K562 (cell line): ENCODE results near the gene NDUFS3. TPM values are rescaled to one million over a fixed set of nuclear protein-coding genes. Genes with fewer than 3 reads are reported as not detected.

Source experiments
- EP400 ChIP-seq: fragments of 450-650 bp; IDR thresholded peaks from 2 replicates; pipeline ENCODE4 v1.6.1; 2017; ENCODE audit warnings: antibody characterized with exemption, mild to moderate bottlenecking, moderate library complexity
- JUND ChIP-seq, 2 experiments: IDR thresholded peaks; 2 replicates in 1 of 2; 3 replicates in 1 of 2; pipeline ENCODE4 v1.6.1; 2011; ENCODE audit warnings: borderline replicate concordance in 2 of 2, low read depth in 2 of 2, low read length in 2 of 2, improper control_type of control experiment in 1 of 2, missing biosample characterization in 1 of 2, missing genetic modification characterization in 1 of 2, missing genetic modification reagents in 1 of 2
- MAZ ChIP-seq, 2 experiments: fragments of 450-650 bp in 1 of 2; sonication (generic) in 1 of 2; formaldehyde crosslinking; IDR thresholded peaks in 1 of 2; conservative IDR thresholded peaks in 1 of 2; 2 replicates each; pipeline versions ENCODE4 v1.4.0 to v1.5.0; 2020; ENCODE audit warnings: mild to moderate bottlenecking in 1 of 2, missing genetic modification reagents in 1 of 2
- SPI1 ChIP-seq: IDR thresholded peaks from 2 replicates; pipeline ENCODE4 v1.6.1; 2011; ENCODE audit warnings: low read depth, low read length, control low read depth, borderline replicate concordance
- TAF1 ChIP-seq: IDR thresholded peaks from 2 replicates; pipeline ENCODE4 v1.6.1; 2011; ENCODE audit warnings: mild to moderate bottlenecking, low read length, moderate library complexity; ENCODE audit not compliant: insufficient read depth, control insufficient read depth, severe bottlenecking; ENCODE audit errors: extremely low read depth
- polyA plus RNA-seq, 8 experiments: library from polyadenylated mRNA; depleted of rRNA in 4 of 8; stranded (reverse) in 5 of 8; unstranded in 3 of 8; fragments of >200 nt; fragmentation: Nextera tagmentation in 2 of 8; fragmentation: Illumina TruSeq in 1 of 8; extraction: Ambion mirVana in 2 of 8; extraction: Trizol in 1 of 8; gene quantifications; 2 replicates each; pipeline versions ENCODE4 v1.2.1 to v1.2.3, GENCODE V29; 2011 to 2014; ENCODE audit warnings: inconsistent platforms in 1 of 8, missing spikeins in 1 of 8
- total RNA-seq, 7 experiments: library from RNA; depleted of rRNA in 6 of 7; stranded (reverse); fragments of >200 nt in 6 of 7; fragmentation: Illumina TruSeq in 2 of 7; extraction: Trizol in 2 of 7; gene quantifications; 2 replicates each; pipeline versions ENCODE4 v1.2.1 to v1.2.3, GENCODE V29; 2011 to 2021; ENCODE audit warnings: low replicate concordance in 1 of 7
- TF ChIP-seq, protein P1 (sequence below), 2 experiments: fragments of 450-650 bp in 1 of 2; IDR thresholded peaks; 2 replicates each; pipeline ENCODE4 v1.6.1; 2011 to 2017; ENCODE audit warnings: low read depth in 2 of 2, antibody characterized with exemption in 1 of 2, borderline replicate concordance in 1 of 2, low read length in 1 of 2, mild to moderate bottlenecking in 1 of 2, mixed read lengths in 1 of 2; ENCODE audit not compliant: control insufficient read depth in 1 of 2
- TF ChIP-seq, protein P2 (sequence below), 3 experiments: fragments of 200-800 bp in 1 of 3; sonication (Bioruptor generic) in 1 of 3; sonication (generic) in 1 of 3; formaldehyde crosslinking in 1 of 3; IDR thresholded peaks; 2 replicates each; pipeline versions ENCODE4 v1.6.1 to v1.8.0; 2016 to 2022; ENCODE audit warnings: mild to moderate bottlenecking in 2 of 3, missing compliant biosample characterization in 2 of 3, missing genetic modification characterization in 2 of 3, missing genetic modification reagents in 1 of 3
- TF ChIP-seq, protein P3 (sequence below), 3 experiments: IDR thresholded peaks in 2 of 3; conservative IDR thresholded peaks in 1 of 3; 2 replicates each; pipeline ENCODE4 v1.5.1; 2011 to 2012; ENCODE audit warnings: low read length in 3 of 3, mild to moderate bottlenecking in 3 of 3, control low read depth in 2 of 3, improper control_type of control experiment in 1 of 3, inconsistent platforms in 1 of 3, low read depth in 1 of 3, mixed read lengths in 1 of 3, moderate library complexity in 1 of 3; ENCODE audit not compliant: insufficient read depth in 2 of 3
- TF ChIP-seq, protein P4 (sequence below): sonication (generic); formaldehyde crosslinking; IDR thresholded peaks from 2 replicates; pipeline ENCODE4 v1.8.1; 2023; ENCODE audit warnings: mild to moderate bottlenecking, missing genetic modification reagents
- TF ChIP-seq, protein P5 (sequence below), 2 experiments: IDR thresholded peaks; 2 replicates each; pipeline ENCODE4 v1.6.1; 2012; ENCODE audit warnings: improper control_type of control experiment in 2 of 2, low read depth in 2 of 2, low read length in 2 of 2, borderline replicate concordance in 1 of 2

NDUFS3 gene
- total and polyA plus RNA-seq, 9 of the 15 experiments (the other 6 are each of a cell fraction or from before 2014, with no cell fraction given) = 38.7 to 341 (median 194) TPM

DNA sequence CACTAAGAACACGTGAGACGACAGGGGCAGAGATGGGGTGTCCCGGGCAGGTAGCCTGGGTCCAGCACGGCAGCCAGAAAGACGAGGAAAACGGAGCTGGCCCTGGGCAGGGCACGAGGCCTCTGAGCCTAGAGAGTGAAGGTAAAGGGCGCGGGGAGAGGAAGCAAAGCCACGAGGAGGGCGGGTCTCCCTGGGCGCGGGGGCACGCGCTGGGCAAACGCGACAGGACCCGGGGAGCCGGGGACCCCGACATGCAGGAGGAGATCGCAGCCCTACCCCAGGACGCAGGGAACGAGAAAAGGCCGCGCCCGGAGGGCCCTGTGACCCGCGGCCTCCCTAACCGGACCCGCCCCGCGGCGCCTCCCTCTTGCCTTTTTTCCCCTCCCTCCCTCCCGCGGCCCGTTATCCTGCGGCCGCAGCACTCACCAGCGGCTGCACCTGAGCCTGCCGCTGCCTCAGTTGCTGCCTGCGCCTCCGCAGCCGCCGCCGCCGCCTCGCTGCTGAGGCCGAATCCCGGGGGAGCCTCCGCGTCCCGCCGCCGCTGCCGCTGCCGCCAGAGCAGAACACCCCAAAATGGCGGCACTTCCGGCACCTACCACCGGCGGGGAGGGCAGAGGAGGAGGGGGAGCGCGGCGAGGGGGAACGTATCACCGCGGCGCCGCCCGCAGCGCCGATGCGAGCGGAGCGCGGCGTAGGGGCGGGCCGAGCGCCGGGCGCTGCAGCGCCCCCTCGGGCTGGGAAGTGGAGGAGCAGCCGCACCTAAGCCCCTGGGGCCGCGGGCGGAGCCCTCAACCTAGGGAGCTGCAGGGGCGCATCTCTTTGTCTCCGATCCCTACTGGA, 26.1 kb upstream of the NDUFS3 start, which contains the start of gene CELF1 (continued):
- TF ChIP-seq, protein P1, sequence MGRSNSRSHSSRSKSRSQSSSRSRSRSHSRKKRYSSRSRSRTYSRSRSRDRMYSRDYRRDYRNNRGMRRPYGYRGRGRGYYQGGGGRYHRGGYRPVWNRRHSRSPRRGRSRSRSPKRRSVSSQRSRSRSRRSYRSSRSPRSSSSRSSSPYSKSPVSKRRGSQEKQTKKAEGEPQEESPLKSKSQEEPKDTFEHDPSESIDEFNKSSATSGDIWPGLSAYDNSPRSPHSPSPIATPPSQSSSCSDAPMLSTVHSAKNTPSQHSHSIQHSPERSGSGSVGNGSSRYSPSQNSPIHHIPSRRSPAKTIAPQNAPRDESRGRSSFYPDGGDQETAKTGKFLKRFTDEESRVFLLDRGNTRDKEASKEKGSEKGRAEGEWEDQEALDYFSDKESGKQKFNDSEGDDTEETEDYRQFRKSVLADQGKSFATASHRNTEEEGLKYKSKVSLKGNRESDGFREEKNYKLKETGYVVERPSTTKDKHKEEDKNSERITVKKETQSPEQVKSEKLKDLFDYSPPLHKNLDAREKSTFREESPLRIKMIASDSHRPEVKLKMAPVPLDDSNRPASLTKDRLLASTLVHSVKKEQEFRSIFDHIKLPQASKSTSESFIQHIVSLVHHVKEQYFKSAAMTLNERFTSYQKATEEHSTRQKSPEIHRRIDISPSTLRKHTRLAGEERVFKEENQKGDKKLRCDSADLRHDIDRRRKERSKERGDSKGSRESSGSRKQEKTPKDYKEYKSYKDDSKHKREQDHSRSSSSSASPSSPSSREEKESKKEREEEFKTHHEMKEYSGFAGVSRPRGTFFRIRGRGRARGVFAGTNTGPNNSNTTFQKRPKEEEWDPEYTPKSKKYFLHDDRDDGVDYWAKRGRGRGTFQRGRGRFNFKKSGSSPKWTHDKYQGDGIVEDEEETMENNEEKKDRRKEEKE (IDR thresholded peaks at IDR 0.05; ENCODE audit: borderline replicate concordance in 1 of 2, control insufficient read depth in 1 of 2, low read depth in 2 of 2, low read length in 1 of 2) = 0 out of 4 replicates have a peak, but pooled peaks of 1 of the 2 experiments have one; percentile 56
- TF ChIP-seq, protein P2, sequence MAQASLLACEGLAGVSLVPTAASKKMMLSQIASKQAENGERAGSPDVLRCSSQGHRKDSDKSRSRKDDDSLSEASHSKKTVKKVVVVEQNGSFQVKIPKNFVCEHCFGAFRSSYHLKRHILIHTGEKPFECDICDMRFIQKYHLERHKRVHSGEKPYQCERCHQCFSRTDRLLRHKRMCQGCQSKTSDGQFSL (CRISPR knock-in tag; IDR thresholded peaks at IDR 0.05) = peak; percentile 53; the same call in 1 of the 2 replicates
- TF ChIP-seq, protein P2 (tag; IDR thresholded peaks at IDR 0.05) = no peak
- TF ChIP-seq MAZ (CRISPR knock-in tag; conservative IDR thresholded peaks at IDR 0.05 in 1 of 2, IDR thresholded peaks at IDR 0.05 in 1 of 2) = peak; percentile 100
- peak; percentile 78 for TF ChIP-seq TAF1
- TF ChIP-seq, protein P3, sequence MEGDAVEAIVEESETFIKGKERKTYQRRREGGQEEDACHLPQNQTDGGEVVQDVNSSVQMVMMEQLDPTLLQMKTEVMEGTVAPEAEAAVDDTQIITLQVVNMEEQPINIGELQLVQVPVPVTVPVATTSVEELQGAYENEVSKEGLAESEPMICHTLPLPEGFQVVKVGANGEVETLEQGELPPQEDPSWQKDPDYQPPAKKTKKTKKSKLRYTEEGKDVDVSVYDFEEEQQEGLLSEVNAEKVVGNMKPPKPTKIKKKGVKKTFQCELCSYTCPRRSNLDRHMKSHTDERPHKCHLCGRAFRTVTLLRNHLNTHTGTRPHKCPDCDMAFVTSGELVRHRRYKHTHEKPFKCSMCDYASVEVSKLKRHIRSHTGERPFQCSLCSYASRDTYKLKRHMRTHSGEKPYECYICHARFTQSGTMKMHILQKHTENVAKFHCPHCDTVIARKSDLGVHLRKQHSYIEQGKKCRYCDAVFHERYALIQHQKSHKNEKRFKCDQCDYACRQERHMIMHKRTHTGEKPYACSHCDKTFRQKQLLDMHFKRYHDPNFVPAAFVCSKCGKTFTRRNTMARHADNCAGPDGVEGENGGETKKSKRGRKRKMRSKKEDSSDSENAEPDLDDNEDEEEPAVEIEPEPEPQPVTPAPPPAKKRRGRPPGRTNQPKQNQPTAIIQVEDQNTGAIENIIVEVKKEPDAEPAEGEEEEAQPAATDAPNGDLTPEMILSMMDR (IDR thresholded peaks at IDR 0.05 in 2 of 3, conservative IDR thresholded peaks at IDR 0.05 in 1 of 3; ENCODE audit: insufficient read depth in 2 of 3, low read depth in 1 of 3, low read length in 3 of 3) = peak; percentile 80 to 93 (median 92)
- TF ChIP-seq, protein P4, sequence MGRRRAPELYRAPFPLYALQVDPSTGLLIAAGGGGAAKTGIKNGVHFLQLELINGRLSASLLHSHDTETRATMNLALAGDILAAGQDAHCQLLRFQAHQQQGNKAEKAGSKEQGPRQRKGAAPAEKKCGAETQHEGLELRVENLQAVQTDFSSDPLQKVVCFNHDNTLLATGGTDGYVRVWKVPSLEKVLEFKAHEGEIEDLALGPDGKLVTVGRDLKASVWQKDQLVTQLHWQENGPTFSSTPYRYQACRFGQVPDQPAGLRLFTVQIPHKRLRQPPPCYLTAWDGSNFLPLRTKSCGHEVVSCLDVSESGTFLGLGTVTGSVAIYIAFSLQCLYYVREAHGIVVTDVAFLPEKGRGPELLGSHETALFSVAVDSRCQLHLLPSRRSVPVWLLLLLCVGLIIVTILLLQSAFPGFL = no peak
- TF ChIP-seq, protein P5, sequence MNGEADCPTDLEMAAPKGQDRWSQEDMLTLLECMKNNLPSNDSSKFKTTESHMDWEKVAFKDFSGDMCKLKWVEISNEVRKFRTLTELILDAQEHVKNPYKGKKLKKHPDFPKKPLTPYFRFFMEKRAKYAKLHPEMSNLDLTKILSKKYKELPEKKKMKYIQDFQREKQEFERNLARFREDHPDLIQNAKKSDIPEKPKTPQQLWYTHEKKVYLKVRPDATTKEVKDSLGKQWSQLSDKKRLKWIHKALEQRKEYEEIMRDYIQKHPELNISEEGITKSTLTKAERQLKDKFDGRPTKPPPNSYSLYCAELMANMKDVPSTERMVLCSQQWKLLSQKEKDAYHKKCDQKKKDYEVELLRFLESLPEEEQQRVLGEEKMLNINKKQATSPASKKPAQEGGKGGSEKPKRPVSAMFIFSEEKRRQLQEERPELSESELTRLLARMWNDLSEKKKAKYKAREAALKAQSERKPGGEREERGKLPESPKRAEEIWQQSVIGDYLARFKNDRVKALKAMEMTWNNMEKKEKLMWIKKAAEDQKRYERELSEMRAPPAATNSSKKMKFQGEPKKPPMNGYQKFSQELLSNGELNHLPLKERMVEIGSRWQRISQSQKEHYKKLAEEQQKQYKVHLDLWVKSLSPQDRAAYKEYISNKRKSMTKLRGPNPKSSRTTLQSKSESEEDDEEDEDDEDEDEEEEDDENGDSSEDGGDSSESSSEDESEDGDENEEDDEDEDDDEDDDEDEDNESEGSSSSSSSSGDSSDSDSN (IDR thresholded peaks at IDR 0.05; ENCODE audit: borderline replicate concordance in 1 of 2, low read depth in 2 of 2, low read length in 2 of 2) = 0 out of 4 replicates have a peak, but pooled peaks of 1 of the 2 experiments have one; percentile 27
- TF ChIP-seq JUND (IDR thresholded peaks at IDR 0.05; ENCODE audit: borderline replicate concordance, low read depth, low read length) = peak; percentile 56
- no peak; the same call in 2 of the 3 replicates for TF ChIP-seq JUND (tag; IDR thresholded peaks at IDR 0.05; ENCODE audit: borderline replicate concordance, low read depth, low read length)
- peak; percentile 83 for TF ChIP-seq EP400
- peak; percentile 50; the same call in 1 of the 2 replicates for TF ChIP-seq SPI1
